Middle frontal gyrus (tissue), 1 donor: ENCODE results near the gene AATK.

Experiments used
- DNase-seq: peaks from one replicate; pipeline ENCODE4 v3.0.0-alpha.2; 2015; ENCODE audit warnings: low spot score; ENCODE audit errors: extremely low spot score

The AATK gene

GRCh38 chr17:81180836-81181810, 15.1 kb upstream of the AATK start:
- DNase-seq: no peak

GRCh38 chr17:81179861-81180260, 13.8 kb upstream of the AATK start:
- no peak for DNase-seq

- no peak for DNase-seq
These were observed 13.2 kb upstream of the AATK start for GRCh38 chr17:81179220-81179619.

GRCh38 chr17:81178136-81179091, 12.4 kb upstream of the AATK start:
- no peak for DNase-seq

- DNase-seq: no peak
These were observed 10.6 kb upstream of the AATK start for GRCh38 chr17:81176666-81177065.

DNA sequence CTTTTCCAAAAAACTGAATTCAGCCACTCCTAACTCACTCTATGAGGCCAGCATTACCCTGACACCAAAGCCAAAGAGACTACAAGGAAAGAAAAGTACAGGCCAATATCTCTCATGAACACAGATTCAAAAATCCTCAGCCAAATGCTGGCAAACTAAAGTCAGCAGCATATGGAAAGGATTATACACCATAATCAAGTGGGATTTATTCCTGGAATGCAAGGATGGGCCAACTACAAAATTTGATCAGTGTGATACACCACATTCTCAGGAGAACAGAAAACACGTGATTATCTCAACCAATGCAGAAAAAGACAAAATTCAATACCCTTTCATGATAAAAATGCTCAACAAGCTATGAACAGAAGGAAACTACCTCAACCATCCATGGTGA, 7.7 kb upstream of the AATK start:
- no peak for DNase-seq

- no peak for DNase-seq
These were observed 7.2 kb upstream of the AATK start for GRCh38 chr17:81173052-81173761.

GRCh38 chr17:81171941-81172340, 5.9 kb upstream of the AATK start:
- DNase-seq: no peak

DNA sequence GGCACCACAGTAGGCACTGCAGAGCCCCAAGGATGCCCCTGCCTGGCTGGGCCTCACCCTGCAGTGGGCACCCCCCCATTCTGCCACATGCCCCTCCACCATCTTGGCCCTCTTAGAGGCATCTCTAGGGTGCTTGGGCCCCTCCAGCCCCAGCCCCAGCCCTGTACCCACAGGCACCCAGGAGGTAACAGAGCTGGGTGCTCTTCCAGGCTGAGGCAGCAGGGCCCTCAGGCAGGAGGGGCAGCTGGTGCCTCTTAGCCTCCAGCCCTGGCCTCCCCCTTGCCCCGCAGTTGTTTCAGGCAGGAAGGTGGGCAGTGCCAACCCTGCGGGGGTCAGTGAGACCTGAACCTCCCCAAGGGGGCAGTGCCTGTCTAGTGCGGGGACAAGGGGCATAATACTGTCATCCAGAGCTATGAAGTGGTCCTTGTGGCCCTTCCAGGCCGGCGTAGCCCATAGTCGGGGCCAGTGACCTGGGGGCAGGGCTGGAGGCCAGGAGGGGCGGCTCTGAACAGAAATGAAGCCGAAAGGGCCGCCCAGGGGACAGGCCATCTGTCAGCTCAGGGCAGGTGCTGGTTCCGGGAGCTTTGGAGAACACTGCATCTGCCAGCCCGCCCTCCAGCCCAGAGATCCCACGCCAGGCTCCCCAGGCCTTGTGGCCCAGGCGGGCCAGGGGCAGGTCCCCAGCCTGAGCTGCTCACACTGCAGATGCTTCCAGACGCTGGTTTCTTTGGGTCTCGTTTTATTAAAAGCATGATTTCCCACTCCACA, 4.9 kb upstream of the AATK start:
- DNase-seq: no peak

- no peak for DNase-seq
These were observed 3.9 kb upstream of the AATK start for GRCh38 chr17:81169870-81170309.

DNA sequence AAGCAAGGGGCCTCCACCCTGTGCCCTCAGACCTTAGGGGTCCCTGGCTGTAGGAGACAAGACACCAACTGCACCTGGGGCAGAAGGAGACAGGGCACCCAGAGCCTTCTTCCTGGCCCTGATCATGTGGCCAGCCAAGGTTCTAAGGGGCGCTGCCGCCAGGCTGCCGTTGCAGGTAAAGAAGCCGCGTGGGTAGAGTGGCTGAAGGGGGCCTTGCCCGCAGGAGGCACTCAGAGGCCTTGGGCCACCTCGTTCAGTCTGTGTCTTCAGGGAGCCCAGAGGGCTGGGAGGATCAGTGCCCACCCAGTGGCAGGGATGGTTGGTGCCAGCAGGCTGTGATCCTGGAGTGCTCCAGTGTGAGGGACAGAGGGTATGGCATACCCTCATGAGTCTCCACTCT, 1.6 kb upstream of the AATK start:
- DNase-seq: no peak

GRCh38 chr17:81167194-81167524, 1.1 kb upstream of the AATK start:
- no peak for DNase-seq

- DNase-seq: no peak
These were observed 582 bp downstream of the AATK start, which contains the start of gene PVALEF for GRCh38 chr17:81165246-81166032. Gene PVALEF (plus strand): TSS chr17:81165507. CDS start chr17:81181227, 15,720 bp downstream.

DNA sequence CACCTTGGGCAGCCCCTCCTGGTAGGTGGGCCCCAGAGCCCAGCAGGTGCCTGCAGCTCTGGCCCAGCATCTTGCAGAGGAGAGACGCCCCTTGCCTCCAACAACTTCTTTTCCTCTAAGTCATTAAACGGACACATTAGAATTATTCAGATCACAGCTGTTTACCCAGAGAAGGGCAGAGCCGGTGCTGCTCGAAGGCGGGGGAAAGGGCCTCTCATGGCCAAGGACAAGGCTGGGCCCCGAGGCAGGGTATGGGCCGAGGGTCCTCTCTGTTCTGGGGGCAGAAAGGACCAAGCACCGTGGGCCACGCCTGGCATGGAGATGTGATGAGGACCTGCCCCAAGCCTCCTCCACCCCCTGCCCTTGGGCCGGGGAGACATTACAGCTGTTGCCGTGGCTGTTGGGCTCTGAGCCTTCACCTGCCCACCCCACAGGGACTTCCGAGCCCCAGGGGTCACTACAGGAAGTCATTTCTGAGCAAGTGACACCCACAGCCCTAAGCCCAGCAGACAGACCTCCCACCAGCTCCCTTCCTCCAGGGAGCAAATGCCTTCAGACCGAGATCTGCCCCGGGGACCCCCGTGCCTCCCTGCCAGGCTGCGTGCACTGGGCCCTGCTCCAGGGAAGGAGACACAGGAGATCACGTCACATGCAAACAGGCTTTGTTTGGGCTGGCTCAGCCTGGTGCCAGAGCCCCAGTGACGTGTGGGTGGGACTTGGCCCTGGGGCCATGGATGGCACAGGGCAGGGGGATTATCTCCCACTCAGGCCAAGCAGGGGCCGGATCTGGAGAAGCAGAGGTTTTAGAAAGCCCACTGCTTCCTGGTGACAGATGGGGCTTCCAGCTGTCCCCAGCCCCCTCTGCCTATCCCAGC, 1.4 kb downstream of the AATK start:
- peak; percentile 31 for DNase-seq

GRCh38 chr17:81163703-81164370, 2.2 kb downstream of the AATK start:
- no peak for DNase-seq

DNA sequence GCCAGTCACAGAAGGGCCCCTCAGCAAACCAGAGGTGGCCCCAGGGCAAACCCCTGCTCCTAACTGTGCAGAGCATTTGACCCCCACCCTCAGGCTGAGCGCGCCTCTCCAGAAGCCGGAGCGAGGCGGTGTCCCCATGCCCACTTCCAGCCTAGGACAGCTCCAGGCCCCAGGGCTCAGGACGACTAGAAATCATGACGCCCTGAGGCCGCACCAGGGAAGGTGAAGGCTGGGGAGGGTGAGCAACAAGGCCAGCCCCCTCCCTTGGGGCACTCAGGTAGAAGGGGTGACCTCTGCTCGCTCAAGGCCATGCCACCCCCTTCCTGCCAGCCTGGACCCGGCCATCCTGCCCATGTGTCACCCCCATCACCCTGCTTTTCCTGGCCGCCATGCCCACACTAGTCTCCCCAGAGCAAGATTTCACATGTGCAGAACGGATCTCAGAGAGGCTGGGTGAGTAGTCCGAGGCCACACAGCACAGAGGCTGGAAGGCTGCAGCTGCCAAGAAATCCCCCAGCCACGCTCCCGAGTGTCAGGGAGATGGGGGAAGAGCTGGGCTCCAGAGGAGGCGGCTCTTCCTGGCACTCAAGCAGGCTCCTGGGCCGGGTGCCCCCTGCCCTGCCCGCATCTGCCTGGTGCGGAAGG, 2.8 kb downstream of the AATK start:
- no peak for DNase-seq

GRCh38 chr17:81162491-81162890, 3.5 kb downstream of the AATK start:
- no peak for DNase-seq

DNA sequence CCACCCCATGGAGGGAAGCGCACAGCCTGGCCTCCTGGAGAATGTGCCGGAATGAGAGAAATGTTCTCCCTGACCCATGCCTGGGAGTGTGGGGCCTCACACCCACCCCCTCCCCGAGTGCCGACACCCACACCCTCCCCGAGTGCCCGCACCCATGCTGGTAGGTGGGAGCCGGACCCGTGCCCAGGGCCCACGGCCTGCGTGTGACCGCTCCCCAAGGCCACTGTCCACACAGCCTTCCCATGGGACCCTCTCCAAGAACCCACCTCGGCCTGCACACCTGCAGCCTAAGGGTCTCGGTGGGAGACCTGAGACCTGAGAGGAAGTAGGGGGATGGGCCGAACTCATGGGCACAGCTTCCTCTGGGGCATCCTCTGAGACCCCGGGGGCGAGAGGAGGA, 4.0 kb downstream of the AATK start:
- DNase-seq: no peak
